Ishikawa (cell line): ENCODE measurements around the gene MAP3K9.

Experiments
- CREB1 ChIP-seq: IDR thresholded peaks from 2 replicates; pipeline ENCODE4 v1.6.1; 2012; ENCODE audit warnings: low read depth
- EGR1 ChIP-seq: IDR thresholded peaks from 2 replicates; pipeline ENCODE4 v1.6.1; 2012
- EP300 ChIP-seq: IDR thresholded peaks from 2 replicates; pipeline ENCODE4 v1.6.1; 2012; ENCODE audit warnings: borderline replicate concordance
- NFIC ChIP-seq: IDR thresholded peaks from 2 replicates; pipeline ENCODE4 v1.6.1; 2012
- RAD21 ChIP-seq: IDR thresholded peaks from 2 replicates; pipeline ENCODE4 v1.6.1; 2012; ENCODE audit warnings: low read depth
- TAF1 ChIP-seq: IDR thresholded peaks from 2 replicates; pipeline ENCODE4 v1.6.1; 2012; ENCODE audit warnings: low read depth, mild to moderate bottlenecking
- TEAD4 ChIP-seq: IDR thresholded peaks from 2 replicates; pipeline ENCODE4 v1.6.1; 2012
- TF ChIP-seq, protein P1 (sequence below): IDR thresholded peaks from 2 replicates; pipeline ENCODE4 v1.6.1; 2012; ENCODE audit warnings: low read depth, mild to moderate bottlenecking

DNA sequence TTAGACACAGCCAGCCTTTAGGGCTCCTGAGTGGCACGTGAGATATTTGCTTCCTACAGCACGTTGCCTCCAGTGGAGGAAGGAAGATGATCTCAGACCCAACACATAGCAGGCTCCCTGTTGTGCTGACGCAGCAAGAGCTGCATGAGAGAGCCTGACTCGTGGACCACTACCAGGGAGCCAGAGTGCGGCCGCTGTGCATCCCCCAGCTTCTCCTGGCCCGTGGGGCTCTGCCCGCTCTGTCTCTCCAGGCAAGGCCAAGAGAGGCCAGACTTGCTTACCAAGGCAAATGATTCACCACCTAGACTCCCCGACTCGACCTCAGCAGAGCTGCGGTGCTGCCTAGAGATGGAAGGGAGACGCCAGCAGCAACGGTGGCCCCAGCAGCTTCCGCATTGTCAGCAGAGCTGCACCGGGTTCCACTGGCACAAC, 37.5 kb downstream of the MAP3K9 start:
- TF ChIP-seq TEAD4 (no peak), TAF1 (no peak), EGR1 (no peak), NFIC (no peak), CREB1 (no peak), RAD21 (no peak), EP300 (no peak)
- TF ChIP-seq, protein P1, sequence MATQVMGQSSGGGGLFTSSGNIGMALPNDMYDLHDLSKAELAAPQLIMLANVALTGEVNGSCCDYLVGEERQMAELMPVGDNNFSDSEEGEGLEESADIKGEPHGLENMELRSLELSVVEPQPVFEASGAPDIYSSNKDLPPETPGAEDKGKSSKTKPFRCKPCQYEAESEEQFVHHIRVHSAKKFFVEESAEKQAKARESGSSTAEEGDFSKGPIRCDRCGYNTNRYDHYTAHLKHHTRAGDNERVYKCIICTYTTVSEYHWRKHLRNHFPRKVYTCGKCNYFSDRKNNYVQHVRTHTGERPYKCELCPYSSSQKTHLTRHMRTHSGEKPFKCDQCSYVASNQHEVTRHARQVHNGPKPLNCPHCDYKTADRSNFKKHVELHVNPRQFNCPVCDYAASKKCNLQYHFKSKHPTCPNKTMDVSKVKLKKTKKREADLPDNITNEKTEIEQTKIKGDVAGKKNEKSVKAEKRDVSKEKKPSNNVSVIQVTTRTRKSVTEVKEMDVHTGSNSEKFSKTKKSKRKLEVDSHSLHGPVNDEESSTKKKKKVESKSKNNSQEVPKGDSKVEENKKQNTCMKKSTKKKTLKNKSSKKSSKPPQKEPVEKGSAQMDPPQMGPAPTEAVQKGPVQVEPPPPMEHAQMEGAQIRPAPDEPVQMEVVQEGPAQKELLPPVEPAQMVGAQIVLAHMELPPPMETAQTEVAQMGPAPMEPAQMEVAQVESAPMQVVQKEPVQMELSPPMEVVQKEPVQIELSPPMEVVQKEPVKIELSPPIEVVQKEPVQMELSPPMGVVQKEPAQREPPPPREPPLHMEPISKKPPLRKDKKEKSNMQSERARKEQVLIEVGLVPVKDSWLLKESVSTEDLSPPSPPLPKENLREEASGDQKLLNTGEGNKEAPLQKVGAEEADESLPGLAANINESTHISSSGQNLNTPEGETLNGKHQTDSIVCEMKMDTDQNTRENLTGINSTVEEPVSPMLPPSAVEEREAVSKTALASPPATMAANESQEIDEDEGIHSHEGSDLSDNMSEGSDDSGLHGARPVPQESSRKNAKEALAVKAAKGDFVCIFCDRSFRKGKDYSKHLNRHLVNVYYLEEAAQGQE, result no peak
